DOHH2 (cell line): Measurements from ENCODE around the gene POU4F3.

Source experiments
- H3F3A ChIP-seq: fragments of 200-600 bp; sonication (generic), shearing (Covaris generic); 2 replicates; pipeline ENCODE4 v1.6.0; 2016; ENCODE audit warnings: antibody characterized with exemption, mild to moderate bottlenecking; ENCODE audit not compliant: control insufficient read depth, insufficient read depth
- H3K27ac ChIP-seq: fragments of 200-600 bp; sonication (generic); 2 replicates; pipeline ENCODE4 v1.5.1; 2014; ENCODE audit warnings: low read depth, mild to moderate bottlenecking, low read length, moderate library complexity
- H3K27me3 ChIP-seq: fragments of 200-600 bp; sonication (generic); 2 replicates; pipeline ENCODE4 v1.6.1; 2014; ENCODE audit warnings: mild to moderate bottlenecking, low read length, mixed read lengths; ENCODE audit not compliant: control insufficient read depth
- H3K36me3 ChIP-seq: fragments of 200-600 bp; sonication (generic); 2 replicates; pipeline ENCODE4 v1.6.1; 2014; ENCODE audit warnings: mild to moderate bottlenecking, low read length, moderate library complexity, mixed read lengths; ENCODE audit not compliant: control insufficient read depth
- H3K4me1 ChIP-seq: fragments of 200-600 bp; sonication (generic); 2 replicates; pipeline ENCODE4 v1.6.1; 2014; ENCODE audit warnings: mild to moderate bottlenecking, low read length, mixed read lengths; ENCODE audit not compliant: control insufficient read depth
- H3K4me2 ChIP-seq: fragments of 200-600 bp; sonication (generic); 2 replicates; pipeline ENCODE4 v1.6.0; 2014; ENCODE audit warnings: mild to moderate bottlenecking, low read length, moderate library complexity
- H3K4me3 ChIP-seq: fragments of 200-600 bp; sonication (generic); 2 replicates; pipeline ENCODE4 v1.5.1; 2014; ENCODE audit warnings: mild to moderate bottlenecking, low read length, mixed read lengths
- H3K79me2 ChIP-seq: fragments of 200-600 bp; sonication (generic); 2 replicates; pipeline ENCODE4 v1.6.1; 2014; ENCODE audit warnings: mild to moderate bottlenecking, low read length, mixed read lengths; ENCODE audit not compliant: control insufficient read depth
- H3K9me2 ChIP-seq: fragments of 200-600 bp; sonication (generic); replicated peaks from 2 replicates; pipeline ENCODE4 v1.6.1; 2014; ENCODE audit warnings: mild to moderate bottlenecking, low read length, mixed read lengths; ENCODE audit not compliant: control insufficient read depth
- H3K9me3 ChIP-seq: fragments of 200-600 bp; sonication (generic); 2 replicates; pipeline ENCODE4 v1.6.1; 2014; ENCODE audit warnings: antibody characterized with exemption, low read length, mixed read lengths; ENCODE audit not compliant: control insufficient read depth, insufficient read depth
- H4K20me1 ChIP-seq: fragments of 200-600 bp; sonication (generic); 2 replicates; pipeline ENCODE4 v1.6.0; 2014; ENCODE audit warnings: low read depth, mild to moderate bottlenecking, antibody characterized with exemption, low read length, moderate library complexity; ENCODE audit not compliant: control insufficient read depth, insufficient read depth
- EZH2phosphoT487 ChIP-seq: fragments of 200-600 bp; sonication (generic); IDR thresholded peaks from 2 replicates; pipeline ENCODE4 v1.6.1; 2017; ENCODE audit warnings: borderline replicate concordance, mild to moderate bottlenecking, antibody characterized with exemption, low read length, moderate library complexity, mixed read lengths
- TF ChIP-seq, protein P1 (sequence below): fragments of 200-600 bp; sonication (generic); IDR thresholded peaks from one replicate; pipeline ENCODE4 v1.5.1; 2014; ENCODE audit warnings: antibody characterized with exemption, mild to moderate bottlenecking, low read depth, low read length; ENCODE audit not compliant: poor library complexity, severe bottlenecking

The POU4F3 gene

DNA sequence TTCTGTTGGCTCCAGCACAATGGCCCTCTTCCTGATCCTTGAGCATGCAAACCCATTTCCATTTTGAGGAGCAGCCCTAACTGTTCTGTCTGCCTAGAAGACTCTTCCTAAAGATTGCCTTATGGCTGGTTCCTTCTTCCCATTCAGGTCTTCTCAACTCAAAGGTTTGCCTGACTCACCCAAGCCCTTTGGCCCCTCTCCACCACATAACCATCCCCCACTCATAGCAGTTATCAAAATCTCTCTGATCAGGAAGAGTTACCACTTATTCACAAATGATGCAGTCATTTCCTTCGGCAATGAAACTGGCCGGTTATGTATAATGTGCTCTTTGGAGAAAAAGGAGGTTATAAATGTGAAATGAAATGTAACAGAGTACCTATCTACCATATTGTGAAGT, 8.9 kb upstream of the POU4F3 start:
- Histone ChIP-seq H3K36me3 (no peaks in the 10 kb centered on the region), H3K4me2 (no peak overlapping the region), H3K4me3 (no peak overlapping the region), H3K4me1 (no peaks in the 10 kb centered on the region), H3K9me3 (no peaks in the 10 kb centered on the region), H3K79me2 (no peaks in the 10 kb centered on the region), H3K9me2 (no peaks in the 10 kb centered on the region), H3K27ac (no peak overlapping the region), H4K20me1 (no peaks in the 10 kb centered on the region), H3K27me3 (peaks cover 20% of the 10 kb centered on the region), H3F3A (no peaks in the 10 kb centered on the region)
- TF ChIP-seq EZH2phosphoT487 = no peak
- TF ChIP-seq, protein P1, sequence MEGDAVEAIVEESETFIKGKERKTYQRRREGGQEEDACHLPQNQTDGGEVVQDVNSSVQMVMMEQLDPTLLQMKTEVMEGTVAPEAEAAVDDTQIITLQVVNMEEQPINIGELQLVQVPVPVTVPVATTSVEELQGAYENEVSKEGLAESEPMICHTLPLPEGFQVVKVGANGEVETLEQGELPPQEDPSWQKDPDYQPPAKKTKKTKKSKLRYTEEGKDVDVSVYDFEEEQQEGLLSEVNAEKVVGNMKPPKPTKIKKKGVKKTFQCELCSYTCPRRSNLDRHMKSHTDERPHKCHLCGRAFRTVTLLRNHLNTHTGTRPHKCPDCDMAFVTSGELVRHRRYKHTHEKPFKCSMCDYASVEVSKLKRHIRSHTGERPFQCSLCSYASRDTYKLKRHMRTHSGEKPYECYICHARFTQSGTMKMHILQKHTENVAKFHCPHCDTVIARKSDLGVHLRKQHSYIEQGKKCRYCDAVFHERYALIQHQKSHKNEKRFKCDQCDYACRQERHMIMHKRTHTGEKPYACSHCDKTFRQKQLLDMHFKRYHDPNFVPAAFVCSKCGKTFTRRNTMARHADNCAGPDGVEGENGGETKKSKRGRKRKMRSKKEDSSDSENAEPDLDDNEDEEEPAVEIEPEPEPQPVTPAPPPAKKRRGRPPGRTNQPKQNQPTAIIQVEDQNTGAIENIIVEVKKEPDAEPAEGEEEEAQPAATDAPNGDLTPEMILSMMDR = no peak

DNA sequence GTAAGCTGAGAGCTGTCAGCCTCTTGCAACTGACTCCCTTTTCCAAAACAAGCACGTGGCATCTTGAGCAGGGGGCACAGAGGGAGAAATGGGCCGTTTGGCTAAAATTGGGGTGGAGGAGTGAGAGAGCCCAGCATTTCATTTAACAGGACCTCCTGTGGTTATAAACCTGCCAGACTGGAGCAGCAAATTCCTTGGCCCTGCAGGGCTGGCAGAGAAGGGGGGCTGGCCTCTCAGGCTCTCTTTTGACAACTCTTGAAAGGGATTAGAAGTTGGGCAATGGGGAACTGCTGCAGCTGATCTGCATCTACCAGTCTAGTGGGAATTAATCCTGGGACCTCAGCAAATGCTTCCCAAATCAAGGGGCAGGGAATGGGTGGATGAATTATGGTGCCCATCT, 7.2 kb upstream of the POU4F3 start:
- Histone ChIP-seq H3K36me3 (no peaks in the 10 kb centered on the region), H3K27ac (no peak overlapping the region), H3K4me2 (no peak overlapping the region), H3K27me3 (peaks cover 25% of the 10 kb centered on the region), H3F3A (no peaks in the 10 kb centered on the region), H3K9me3 (no peaks in the 10 kb centered on the region), H3K9me2 (no peaks in the 10 kb centered on the region), H4K20me1 (no peaks in the 10 kb centered on the region), H3K79me2 (no peaks in the 10 kb centered on the region), H3K4me3 (no peak overlapping the region), H3K4me1 (no peaks in the 10 kb centered on the region)
- TF ChIP-seq, protein P1 = no peak
- no peak for TF ChIP-seq EZH2phosphoT487

DNA sequence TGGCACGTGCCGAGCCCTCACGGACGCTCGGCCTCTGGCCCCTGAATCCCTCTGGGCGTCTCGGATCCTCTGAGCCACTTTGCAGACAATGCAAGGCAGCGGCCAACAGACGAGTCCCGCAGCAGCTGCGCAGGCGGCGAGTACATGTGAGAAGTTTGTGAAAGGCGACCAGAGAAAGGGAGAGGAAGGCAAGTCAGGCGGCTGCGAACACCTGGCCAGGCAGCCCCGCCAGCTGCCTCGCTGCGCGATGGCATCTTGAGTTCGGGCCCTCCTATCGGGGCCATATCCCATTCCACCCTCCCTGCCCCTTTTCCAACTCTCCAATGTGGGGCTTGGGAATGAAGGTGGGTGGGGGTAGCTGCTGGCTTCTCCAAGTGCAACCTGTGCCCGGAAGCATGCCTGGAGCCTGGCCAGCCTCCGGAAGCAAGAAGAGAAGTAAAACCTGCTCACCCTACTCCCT, 4.5 kb upstream of the POU4F3 start:
- Histone ChIP-seq H3K4me3 (no peak overlapping the region), H3K27ac (no peak overlapping the region), H3F3A (no peaks in the 10 kb centered on the region), H3K4me2 (no peak overlapping the region), H3K9me3 (no peaks in the 10 kb centered on the region), H4K20me1 (no peaks in the 10 kb centered on the region), H3K36me3 (no peaks in the 10 kb centered on the region), H3K9me2 (no peaks in the 10 kb centered on the region), H3K79me2 (no peaks in the 10 kb centered on the region), H3K4me1 (no peaks in the 10 kb centered on the region), H3K27me3 (peaks cover 24% of the 10 kb centered on the region; the same call in 1 of the 2 replicates)
- TF ChIP-seq EZH2phosphoT487 = no peak
- TF ChIP-seq, protein P1 = no peak
